H9 (cell line): ENCODE data around the gene MLC1. TPM values are rescaled to one million over a fixed set of nuclear protein-coding genes. Genes with fewer than 3 reads are reported as not detected.

ENCODE experiments used
- DNase-seq: peaks from one replicate; pipeline ENCODE4 v3.0.0-alpha.2; 2017
- H2AFZ ChIP-seq: one replicate; pipeline ENCODE4 v1.6.1; 2013; ENCODE audit warnings: mild to moderate bottlenecking, low read length, control low read depth, moderate library complexity
- H2AK5ac ChIP-seq: 2 replicates; pipeline ENCODE4 v1.6.1; 2013; ENCODE audit warnings: low read length, control low read depth, mixed read lengths; ENCODE audit not compliant: insufficient read length
- H2BK120ac ChIP-seq: one replicate; pipeline ENCODE4 v1.6.1; 2013; ENCODE audit warnings: low read depth, mild to moderate bottlenecking, low read length, control low read depth, inconsistent platforms; ENCODE audit not compliant: poor library complexity, severe bottlenecking
- H2BK12ac ChIP-seq: 2 replicates; pipeline ENCODE4 v1.6.1; 2013; ENCODE audit warnings: low read length, control low read depth, mixed read lengths, low read depth; ENCODE audit not compliant: insufficient read length
- H2BK15ac ChIP-seq: 2 replicates; pipeline ENCODE4 v1.6.1; 2013; ENCODE audit warnings: low read depth, low read length, control low read depth
- H2BK20ac ChIP-seq: one replicate; pipeline ENCODE4 v1.6.1; 2013; ENCODE audit warnings: low read depth, mild to moderate bottlenecking, low read length, control low read depth, inconsistent platforms; ENCODE audit not compliant: poor library complexity, severe bottlenecking
- H2BK5ac ChIP-seq: 2 replicates; pipeline ENCODE4 v1.6.1; 2013; ENCODE audit warnings: low read length, control low read depth, mixed read lengths; ENCODE audit not compliant: insufficient read length
- H3K14ac ChIP-seq: 2 replicates; pipeline ENCODE4 v1.6.1; 2013; ENCODE audit warnings: low read length, control low read depth; ENCODE audit not compliant: insufficient read depth
- H3K18ac ChIP-seq: 2 replicates; pipeline ENCODE4 v1.6.1; 2013; ENCODE audit warnings: low read depth, mild to moderate bottlenecking, mixed read lengths, low read length, control low read depth; ENCODE audit not compliant: insufficient read length
- H3K23ac ChIP-seq: 2 replicates; pipeline ENCODE4 v1.6.1; 2013; ENCODE audit warnings: low read length, control low read depth, mixed read lengths, low read depth; ENCODE audit not compliant: insufficient read length
- H3K23me2 ChIP-seq: 2 replicates; pipeline ENCODE4 v1.6.1; 2013; ENCODE audit warnings: low read depth, mild to moderate bottlenecking, mixed read lengths, low read length, control low read depth; ENCODE audit not compliant: insufficient read length, poor library complexity, severe bottlenecking
- H3K27ac ChIP-seq: 2 replicates; pipeline ENCODE4 v1.5.1; 2013; ENCODE audit warnings: low read length, control low read depth, mixed read lengths, low read depth; ENCODE audit not compliant: insufficient read length
- H3K27me3 ChIP-seq: 2 replicates; pipeline ENCODE4 v1.6.1; 2013; ENCODE audit warnings: low read length, control low read depth, inconsistent platforms; ENCODE audit not compliant: insufficient read depth
- H3K4ac ChIP-seq: 2 replicates; pipeline ENCODE4 v1.6.1; 2013; ENCODE audit warnings: low read depth, mild to moderate bottlenecking, control low read depth, inconsistent platforms, low read length, moderate library complexity
- H3K4me1 ChIP-seq: 2 replicates; pipeline ENCODE4 v1.6.1; 2013; ENCODE audit warnings: low read length, control low read depth, inconsistent platforms; ENCODE audit not compliant: insufficient read depth
- H3K4me2 ChIP-seq: 2 replicates; pipeline ENCODE4 v1.6.1; 2013; ENCODE audit warnings: low read length, control low read depth, mixed read lengths; ENCODE audit not compliant: insufficient read length, insufficient read depth
- H3K56ac ChIP-seq: 2 replicates; pipeline ENCODE4 v1.6.1; 2013; ENCODE audit warnings: low read depth, mild to moderate bottlenecking, mixed read lengths, low read length, control low read depth; ENCODE audit not compliant: insufficient read length
- H3K79me1 ChIP-seq: 2 replicates; pipeline ENCODE4 v1.6.1; 2013; ENCODE audit warnings: low read depth, mild to moderate bottlenecking, moderate library complexity, low read length, control low read depth, inconsistent platforms; ENCODE audit not compliant: insufficient read depth, poor library complexity, severe bottlenecking
- H3K79me2 ChIP-seq: 2 replicates; pipeline ENCODE4 v1.6.1; 2013; ENCODE audit warnings: low read length, control low read depth, inconsistent platforms; ENCODE audit not compliant: insufficient read depth
- H3K9ac ChIP-seq: 2 replicates; pipeline ENCODE4 v1.6.1; 2013; ENCODE audit warnings: low read length, control low read depth, mixed read lengths; ENCODE audit not compliant: insufficient read length; ENCODE audit errors: extremely low read depth
- H3K9me3 ChIP-seq: one replicate; pipeline ENCODE4 v1.6.1; 2013; ENCODE audit warnings: low read depth, low read length, inconsistent platforms; ENCODE audit not compliant: control insufficient read depth
- H3T11ph ChIP-seq: one replicate; pipeline ENCODE4 v1.6.1; 2013; ENCODE audit warnings: mild to moderate bottlenecking, low read length, control low read depth, inconsistent platforms
- H4K20me1 ChIP-seq: one replicate; pipeline ENCODE4 v1.6.1; 2013; ENCODE audit not compliant: control insufficient read depth, insufficient read length, insufficient read depth
- H4K5ac ChIP-seq: 2 replicates; pipeline ENCODE4 v1.6.1; 2013; ENCODE audit warnings: low read depth, mild to moderate bottlenecking, mixed read lengths, low read length, control low read depth; ENCODE audit not compliant: insufficient read length
- H4K8ac ChIP-seq: replicated peaks from 2 replicates; pipeline ENCODE4 v1.6.1; 2013; ENCODE audit warnings: low read length, control low read depth, mixed read lengths, low read depth; ENCODE audit not compliant: insufficient read length
- H4K91ac ChIP-seq: 2 replicates; pipeline ENCODE4 v1.6.1; 2013; ENCODE audit warnings: low read depth, mild to moderate bottlenecking, moderate library complexity, mixed read lengths, low read length, control low read depth; ENCODE audit not compliant: insufficient read length
- H3K27ac Mint-ChIP-seq, 3 experiments: 2 replicates in 2 of 3; 3 replicates in 1 of 3; pipeline ENCODE4 v1.8.0; 2020 to 2021; ENCODE audit warnings: mixed read lengths in 3 of 3, mild to moderate bottlenecking in 1 of 3, moderate library complexity in 1 of 3
- H3K27me3 Mint-ChIP-seq: 2 replicates; pipeline ENCODE4 v1.8.0; 2021; ENCODE audit warnings: low read depth, mild to moderate bottlenecking, moderate library complexity, mixed read lengths
- H3K36me3 Mint-ChIP-seq, 3 experiments: 2 replicates in 2 of 3; 3 replicates in 1 of 3; pipeline ENCODE4 v1.8.0; 2020 to 2021; ENCODE audit warnings: low read depth in 3 of 3, mixed read lengths in 3 of 3; ENCODE audit not compliant: insufficient read depth in 1 of 3
- H3K4me1 Mint-ChIP-seq, 2 experiments: 2 replicates each; pipeline ENCODE4 v1.8.0; 2020; ENCODE audit warnings: mixed read lengths in 2 of 2
- H3K4me3 Mint-ChIP-seq, 2 experiments: 2 replicates in 1 of 2; 3 replicates in 1 of 2; pipeline ENCODE4 v1.8.0; 2020 to 2021; ENCODE audit warnings: mild to moderate bottlenecking in 2 of 2, mixed read lengths in 2 of 2, moderate library complexity in 1 of 2
- H3K9me3 Mint-ChIP-seq, 2 experiments: 2 replicates in 1 of 2; 3 replicates in 1 of 2; pipeline ENCODE4 v1.8.0; 2020; ENCODE audit warnings: mild to moderate bottlenecking in 2 of 2, mixed read lengths in 2 of 2, moderate library complexity in 1 of 2
- WGBS: extraction: QIAGEN DNeasy Blood & Tissue Kit; methylation state at CpG from one replicate; pipeline ENCODE4 v1.1.7; 2013; ENCODE audit warnings: missing lambda C conversion rate, low lambda C conversion rate, mixed read lengths; ENCODE audit not compliant: insufficient read length; ENCODE audit errors: extremely low coverage; 5-methylcytosine and 5-hydroxymethylcytosine counted together
- long read RNA-seq: library from polyadenylated mRNA; unstranded; transcript quantifications from one replicate; pipeline ENCODE4 v2.0.0, GENCODE V29; 2020
- total RNA-seq: library from RNA; stranded (reverse); gene quantifications from 2 replicates; pipeline ENCODE4 v1.2.1, GENCODE V29; 2021
- TF ChIP-seq, protein P1 (sequence below): fragments of 200-600 bp; sonication (generic); conservative IDR thresholded peaks from 3 replicates; pipeline ENCODE4 v1.8.0; 2021; ENCODE audit warnings: antibody characterized with exemption, mild to moderate bottlenecking

Gene MLC1
- total RNA-seq = not detected in 2 replicates
- long read RNA-seq = 0 reads

DNA sequence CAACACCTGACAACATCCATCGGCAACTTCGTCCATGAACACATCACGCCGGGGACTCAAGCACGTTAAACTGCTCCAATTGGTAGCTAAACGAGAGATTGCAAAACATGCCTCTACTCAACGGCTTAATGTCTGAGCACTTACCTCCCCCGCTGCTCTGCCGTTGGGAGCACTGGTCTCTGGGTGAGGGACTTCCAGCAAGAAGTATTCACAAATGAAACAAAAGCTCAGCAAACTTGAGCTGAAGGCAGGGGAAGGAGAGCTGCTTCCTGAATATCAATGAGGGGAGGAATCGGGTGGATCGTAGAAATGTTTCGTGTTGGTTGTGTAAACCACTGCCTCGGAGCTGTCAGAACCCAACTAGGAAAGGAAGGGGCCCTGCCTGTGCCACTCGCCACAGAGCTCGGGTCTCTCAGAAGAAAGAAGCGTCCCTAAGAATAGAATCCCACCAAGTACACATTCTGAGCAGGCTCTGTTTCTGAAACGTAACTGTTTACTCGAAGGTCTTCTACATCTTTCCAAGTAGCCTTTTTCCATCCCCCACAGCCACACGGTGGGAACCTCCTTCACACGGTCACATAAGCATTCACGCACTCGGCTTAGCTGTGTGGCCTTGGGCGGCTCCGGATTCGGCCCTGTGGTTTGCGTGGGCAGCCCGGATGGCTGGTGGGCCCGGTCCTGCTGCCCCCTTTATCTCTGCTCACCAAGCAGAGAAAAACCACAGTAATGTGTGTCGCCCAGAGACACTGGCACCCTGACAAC, at the start of gene MLC1:
Gene MLC1 (minus strand): TSS at position 216 of the 762 bp plus-strand sequence. CDS start 524 bp downstream, outside the sequence.
- Mint-ChIP-seq H3K27me3 (peaks cover 30% of the 10 kb centered on the region), H3K4me3 (0 out of 5 replicates have a peak within 1 kb of the TSS, but pooled peaks of 1 of the 2 experiments have one; percentile 15), H3K9me3 (peaks cover 3 to 10% of the 10 kb centered on the region in 2 experiments; a peak in 3 of 5 replicates), H3K4me1 (peaks cover 19 to 24% of the 10 kb centered on the region in 2 experiments), H3K27ac (no peak within 1 kb of the TSS), H3K36me3 (peaks cover 0 to 2% (median 0%) of the 10 kb centered on the region in 3 experiments; a peak in 1 of 7 replicates)
- no peak within 1 kb of the TSS for H4K91ac ChIP-seq
- H4K20me1 ChIP-seq = no peaks in the 10 kb centered on the region
- H3K14ac ChIP-seq = no peak within 1 kb of the TSS
- DNase-seq = no peak
- no peaks in the 10 kb centered on the region for H3K4me1 ChIP-seq
- H2BK120ac ChIP-seq = no peak within 1 kb of the TSS
- 0 out of 2 replicates have a peak, but pooled peaks cover 2% of the 10 kb centered on the region for H3K27me3 ChIP-seq
- no peaks in the 10 kb centered on the region for H3K9me3 ChIP-seq
- H2BK15ac ChIP-seq = no peak within 1 kb of the TSS
- H2AFZ ChIP-seq = no peak within 1 kb of the TSS
- no peak within 1 kb of the TSS for H4K8ac ChIP-seq
- no peak within 1 kb of the TSS for H3K4me2 ChIP-seq
- no peak within 1 kb of the TSS for H3T11ph ChIP-seq
- no peak within 1 kb of the TSS for H3K18ac ChIP-seq
- no peak within 1 kb of the TSS for H2BK12ac ChIP-seq
- H3K9ac ChIP-seq = no peak within 1 kb of the TSS
- TF ChIP-seq, protein P1, sequence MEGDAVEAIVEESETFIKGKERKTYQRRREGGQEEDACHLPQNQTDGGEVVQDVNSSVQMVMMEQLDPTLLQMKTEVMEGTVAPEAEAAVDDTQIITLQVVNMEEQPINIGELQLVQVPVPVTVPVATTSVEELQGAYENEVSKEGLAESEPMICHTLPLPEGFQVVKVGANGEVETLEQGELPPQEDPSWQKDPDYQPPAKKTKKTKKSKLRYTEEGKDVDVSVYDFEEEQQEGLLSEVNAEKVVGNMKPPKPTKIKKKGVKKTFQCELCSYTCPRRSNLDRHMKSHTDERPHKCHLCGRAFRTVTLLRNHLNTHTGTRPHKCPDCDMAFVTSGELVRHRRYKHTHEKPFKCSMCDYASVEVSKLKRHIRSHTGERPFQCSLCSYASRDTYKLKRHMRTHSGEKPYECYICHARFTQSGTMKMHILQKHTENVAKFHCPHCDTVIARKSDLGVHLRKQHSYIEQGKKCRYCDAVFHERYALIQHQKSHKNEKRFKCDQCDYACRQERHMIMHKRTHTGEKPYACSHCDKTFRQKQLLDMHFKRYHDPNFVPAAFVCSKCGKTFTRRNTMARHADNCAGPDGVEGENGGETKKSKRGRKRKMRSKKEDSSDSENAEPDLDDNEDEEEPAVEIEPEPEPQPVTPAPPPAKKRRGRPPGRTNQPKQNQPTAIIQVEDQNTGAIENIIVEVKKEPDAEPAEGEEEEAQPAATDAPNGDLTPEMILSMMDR = no peak
- H3K27ac ChIP-seq = no peak within 1 kb of the TSS
- H3K23ac ChIP-seq = no peak within 1 kb of the TSS
- no peak within 1 kb of the TSS for H4K5ac ChIP-seq
- H3K4ac ChIP-seq = no peak within 1 kb of the TSS
- H3K23me2 ChIP-seq = no peaks in the 10 kb centered on the region
- no peak within 1 kb of the TSS for H3K56ac ChIP-seq
- H2BK5ac ChIP-seq = no peak within 1 kb of the TSS
- no peak within 1 kb of the TSS for H2AK5ac ChIP-seq
- no CpG with 5 or more reads among the region's 29 CpGs for WGBS
- H2BK20ac ChIP-seq = no peak within 1 kb of the TSS
- no peaks in the 10 kb centered on the region for H3K79me2 ChIP-seq
- no peaks in the 10 kb centered on the region for H3K79me1 ChIP-seq
